Measurements from ENCODE around the gene TSKU.
A peak's percentile ranks its signal among the peaks of the same experiment; 100 is the strongest.

TSKU gene

DNA sequence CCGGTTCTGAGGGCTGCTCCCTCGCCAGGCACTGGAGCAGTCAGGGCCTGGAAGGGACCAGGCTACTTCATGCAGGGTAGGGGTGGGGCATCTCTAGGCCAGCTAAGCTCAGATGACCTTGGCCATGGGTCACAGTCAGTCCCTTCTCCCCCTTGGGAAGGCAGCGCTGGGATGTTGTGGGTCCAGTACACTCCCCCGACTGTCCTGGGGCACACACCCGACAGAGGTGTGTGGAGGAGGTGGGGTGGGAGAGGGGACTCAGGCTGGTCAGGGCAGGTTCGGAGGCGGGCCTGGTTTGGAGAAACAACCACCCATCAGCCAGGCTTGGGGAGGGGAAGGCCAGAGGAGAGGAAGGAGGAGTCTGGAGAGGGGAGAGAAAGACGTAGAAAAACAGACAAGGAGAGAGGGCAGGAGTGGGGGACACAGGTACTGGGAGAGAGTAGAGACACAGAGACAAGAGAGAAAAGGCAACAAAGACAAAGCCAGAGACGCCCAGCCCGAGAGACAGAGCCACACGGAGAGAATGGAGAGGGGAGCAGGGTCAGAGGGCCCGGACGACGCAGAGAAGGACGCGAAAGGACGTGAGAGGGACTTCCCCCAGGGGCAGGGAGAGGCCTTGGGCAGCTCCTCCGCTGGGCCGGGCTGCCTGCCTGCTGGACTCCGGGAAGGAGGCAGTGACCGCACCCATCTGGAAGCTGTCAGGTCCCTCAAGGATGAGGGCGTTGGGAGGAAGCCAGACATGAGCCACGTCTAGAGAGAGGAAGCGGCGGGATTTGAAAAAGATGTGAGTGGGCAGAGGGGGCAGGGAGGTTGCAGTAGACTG, 30.6 kb upstream of the TSKU start:
- DNase-seq = no peak

DNA sequence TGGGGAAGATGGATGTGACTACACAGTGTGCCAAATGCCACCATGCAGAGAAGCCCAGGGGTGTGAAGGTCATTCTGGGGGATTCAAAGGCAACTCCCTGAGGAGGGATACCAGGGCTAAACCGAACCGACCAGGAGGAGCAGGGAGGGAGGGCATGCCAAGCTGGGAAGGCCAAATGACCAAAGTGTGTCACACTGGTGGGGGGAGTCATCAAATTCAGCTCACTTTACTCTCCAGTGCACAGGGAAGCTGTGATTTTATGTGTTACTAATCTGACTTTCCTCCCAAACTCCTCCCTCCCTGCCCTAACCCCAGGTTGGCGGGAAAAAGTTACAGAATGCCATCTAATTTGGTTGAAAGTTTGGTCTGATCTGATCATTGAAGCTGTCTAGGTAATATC, 29.7 kb upstream of the TSKU start:
- no peak for DNase-seq

- no peak for DNase-seq
These were observed 29.2 kb upstream of the TSKU start for GRCh38 chr11:76753950-76754349.

DNA sequence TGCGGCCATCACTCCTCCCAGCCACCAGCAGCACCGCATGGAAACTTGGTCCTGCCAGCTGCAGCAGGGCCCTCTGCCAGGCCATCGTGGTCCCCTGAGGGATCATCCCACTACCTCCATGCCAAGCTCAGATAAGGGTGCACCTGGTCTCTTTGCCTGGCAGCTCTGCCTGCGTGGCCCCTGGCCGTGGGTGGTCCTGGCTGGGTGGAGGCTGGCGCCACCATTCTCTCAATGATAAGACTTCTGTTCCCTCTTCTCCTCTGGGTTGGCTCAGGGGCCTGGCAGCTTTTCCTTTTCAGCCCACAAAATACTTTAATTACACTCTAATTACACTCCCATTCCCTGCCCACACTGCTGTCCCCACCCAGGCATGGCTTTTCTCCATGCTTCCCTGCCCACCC, 26.8 kb upstream of the TSKU start:
- DNase-seq = no peak

- DNase-seq = no peak
These were observed 24.8 kb upstream of the TSKU start for GRCh38 chr11:76758311-76758710.

GRCh38 chr11:76759092-76759491, 24.1 kb upstream of the TSKU start:
- no peak for DNase-seq

DNA sequence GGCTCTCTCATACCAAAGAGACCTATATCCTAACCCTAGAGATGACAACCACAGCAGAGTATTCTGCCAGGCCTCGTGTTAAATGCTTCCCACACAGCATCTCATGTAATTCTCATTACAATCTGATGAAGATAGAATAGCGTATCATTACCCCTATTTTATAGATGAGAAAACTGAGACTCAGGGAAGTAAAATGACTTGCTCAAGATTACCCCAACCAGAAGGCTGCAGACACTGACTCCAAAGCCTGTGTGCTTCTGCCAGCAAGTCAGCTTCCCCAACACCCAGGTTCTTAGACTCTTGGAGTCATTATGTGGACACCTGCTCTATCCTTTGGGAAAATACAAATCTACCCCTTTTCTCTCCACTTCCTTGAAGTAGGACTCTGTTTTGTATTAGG, 23.6 kb upstream of the TSKU start:
- DNase-seq = no peak

- no peak for DNase-seq
These were observed 22.9 kb upstream of the TSKU start for GRCh38 chr11:76760236-76760635.

GRCh38 chr11:76761718-76762355, 21.3 kb upstream of the TSKU start:
- no peak for DNase-seq

DNA sequence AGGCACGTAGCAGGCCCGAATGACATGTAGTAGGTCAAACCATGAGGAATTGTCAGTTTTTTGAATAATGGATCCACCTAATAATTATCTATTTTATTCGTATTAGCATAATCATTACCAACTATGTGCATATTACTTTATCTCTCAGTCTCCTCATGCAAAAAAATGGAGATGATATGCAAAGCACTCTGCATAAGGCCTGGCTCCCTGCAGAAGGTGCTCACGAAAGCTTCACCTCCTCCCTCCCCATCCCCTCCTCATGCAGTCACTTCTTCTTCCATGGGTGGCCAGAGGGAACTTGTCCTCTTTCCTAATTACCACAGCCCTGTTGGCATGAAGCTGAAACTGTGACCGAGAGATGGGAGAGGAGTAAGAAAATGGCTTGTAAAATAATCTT, 20.8 kb upstream of the TSKU start:
- DNase-seq = no peak

- DNase-seq = no peak
These were observed 20.1 kb upstream of the TSKU start for GRCh38 chr11:76762867-76763572.

DNA sequence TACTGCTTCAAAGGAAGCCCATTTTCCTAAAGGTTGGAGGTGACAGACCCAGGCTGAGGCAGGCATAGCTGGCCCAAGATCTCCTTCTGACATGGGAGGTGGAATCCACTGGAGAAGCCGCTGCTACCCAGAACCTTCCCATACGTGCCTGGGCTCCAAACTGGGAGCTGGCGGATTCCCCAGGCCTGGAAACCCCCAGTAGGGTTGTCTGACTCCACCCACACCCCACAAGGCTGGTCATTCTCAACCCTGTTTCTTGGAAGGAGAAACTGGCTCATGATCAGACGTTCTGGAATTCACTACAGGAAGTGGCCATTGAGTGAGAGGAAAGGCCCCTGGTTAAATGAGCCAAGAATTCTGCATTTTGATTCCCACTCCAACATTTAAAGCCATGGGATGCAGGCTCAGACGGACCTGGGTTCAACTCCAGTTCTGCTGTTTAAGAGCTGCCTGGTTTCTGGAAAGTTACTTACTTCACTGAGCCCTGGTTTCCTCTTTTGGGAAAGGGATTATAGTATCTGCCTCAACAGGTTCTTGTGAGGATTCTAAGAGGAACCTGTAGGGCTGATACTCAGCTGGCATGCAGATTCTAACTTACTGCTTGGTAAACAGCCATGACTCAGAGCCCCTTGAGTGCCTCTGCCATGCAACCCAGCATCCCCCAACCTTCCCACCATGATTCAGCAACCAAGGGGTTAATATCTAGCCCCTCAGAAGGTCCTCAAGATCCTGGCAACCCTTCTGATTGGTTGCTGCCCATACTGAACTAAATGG, 19.4 kb upstream of the TSKU start:
- DNase-seq = no peak

- no peak for DNase-seq
These were observed 18.1 kb upstream of the TSKU start for GRCh38 chr11:76764941-76765665.

GRCh38 chr11:76765863-76766350, 17.2 kb upstream of the TSKU start:
- no peak for DNase-seq

DNA sequence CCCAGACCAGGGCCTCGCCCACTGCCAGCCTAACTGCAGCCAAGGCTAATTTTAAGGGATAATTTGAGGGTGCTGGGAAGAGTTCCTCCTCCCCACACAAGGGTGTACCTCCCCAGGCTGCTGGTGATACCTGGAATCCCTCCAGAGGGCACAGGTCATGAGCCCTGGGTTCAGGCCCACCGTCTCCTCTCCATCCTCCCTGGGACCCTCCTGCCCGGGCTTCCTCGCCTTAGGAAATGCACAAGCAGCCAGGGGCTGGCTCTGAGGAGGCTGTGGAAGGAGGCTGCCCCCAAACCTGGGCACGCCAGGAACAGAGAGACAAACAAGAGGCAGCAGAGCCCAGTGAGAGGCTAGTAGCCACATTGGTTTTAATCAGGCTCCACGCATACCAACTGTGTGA, 16.6 kb upstream of the TSKU start:
- no peak for DNase-seq

DNA sequence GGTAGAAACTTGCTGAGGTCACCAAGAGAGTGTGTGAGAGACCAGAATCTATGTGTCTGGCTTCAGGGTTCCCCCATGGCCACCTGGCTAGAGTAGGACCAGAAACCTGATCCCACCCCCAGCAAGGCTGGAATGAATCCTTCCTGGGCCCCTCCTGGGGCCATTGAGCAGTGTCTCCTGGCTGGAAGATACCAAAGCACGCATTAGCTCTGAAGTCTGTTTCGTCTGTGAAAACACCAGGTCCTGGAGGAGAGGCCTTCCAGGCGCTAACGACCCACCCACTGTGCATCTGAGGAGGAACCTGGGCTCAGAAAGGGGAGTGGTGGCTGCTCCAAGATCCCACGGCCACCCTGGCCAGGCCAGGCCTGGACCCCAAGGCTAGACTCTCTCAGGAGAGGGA, 15.5 kb upstream of the TSKU start:
- no peak for DNase-seq

DNA sequence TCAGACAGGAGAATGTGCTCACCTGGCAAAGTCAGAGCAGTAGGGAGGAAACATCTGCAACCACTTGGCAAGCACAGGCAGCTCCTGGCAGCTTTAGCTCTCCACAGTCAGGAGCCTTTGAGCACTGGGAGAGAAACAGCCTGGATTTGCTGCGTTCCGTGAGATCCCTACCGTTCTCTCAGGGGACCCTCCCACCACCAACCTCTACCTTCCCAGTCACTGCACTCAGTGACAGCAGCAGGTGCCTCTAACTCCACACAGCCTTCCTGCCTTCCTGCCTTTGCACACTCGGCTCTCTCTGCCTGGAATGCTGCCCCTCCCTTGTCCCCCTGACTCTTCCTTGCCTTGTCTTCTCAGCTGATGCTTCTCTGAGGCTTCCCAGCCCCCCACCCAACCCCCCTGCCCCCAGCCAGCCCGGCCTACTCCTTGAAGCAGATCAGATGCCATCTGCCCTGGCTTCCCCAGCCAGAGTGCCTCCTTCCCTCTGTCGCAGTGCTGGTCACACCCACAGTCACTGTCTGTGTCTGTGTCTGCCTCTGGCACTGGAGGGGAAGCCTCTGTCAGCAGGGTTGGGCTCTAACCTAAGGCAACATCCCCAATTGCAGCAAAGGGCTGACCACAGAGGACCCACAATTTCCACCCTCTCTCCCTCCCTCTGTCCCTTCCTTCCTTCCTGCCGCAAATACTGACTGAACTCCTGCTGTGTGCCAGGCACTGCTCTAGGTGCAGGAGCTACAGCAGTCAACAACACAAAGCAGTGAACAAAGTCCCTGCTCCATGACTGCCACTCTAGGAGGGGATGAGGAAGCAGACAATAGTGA, 14.9 kb upstream of the TSKU start:
- DNase-seq = peak; percentile 26 to 48

DNA sequence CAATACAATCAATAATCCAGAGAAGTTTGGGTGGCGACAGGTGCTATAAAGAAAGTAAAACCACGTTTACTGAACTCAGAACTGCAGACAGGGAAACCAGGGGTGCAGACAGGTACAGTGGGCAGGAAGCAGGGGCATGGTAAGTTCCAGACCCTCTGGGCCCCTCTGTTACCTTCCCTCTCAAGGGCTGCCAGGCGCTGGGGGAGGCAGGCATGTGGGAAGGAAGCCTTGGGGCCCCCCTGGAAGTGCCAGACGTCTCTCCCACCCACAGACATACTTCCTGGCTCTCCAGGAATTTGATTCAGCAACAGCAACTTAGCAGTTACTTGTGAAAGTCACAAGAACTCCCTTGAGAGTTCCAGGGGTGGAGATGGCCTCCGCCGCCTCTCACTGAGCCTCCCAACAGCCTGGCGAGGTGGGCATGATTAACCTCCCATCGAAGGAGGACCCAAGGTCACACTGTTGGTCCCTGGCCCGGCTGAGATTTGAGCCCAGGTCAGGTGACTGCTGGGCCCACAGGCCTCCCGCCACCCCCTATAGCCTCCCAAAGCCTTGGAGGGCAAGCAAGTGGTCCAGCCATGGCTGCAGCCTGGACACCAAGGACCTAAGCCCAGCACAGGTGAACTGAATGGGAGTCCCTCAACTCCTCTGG, 14.1 kb upstream of the TSKU start:
- no peak for DNase-seq

DNA sequence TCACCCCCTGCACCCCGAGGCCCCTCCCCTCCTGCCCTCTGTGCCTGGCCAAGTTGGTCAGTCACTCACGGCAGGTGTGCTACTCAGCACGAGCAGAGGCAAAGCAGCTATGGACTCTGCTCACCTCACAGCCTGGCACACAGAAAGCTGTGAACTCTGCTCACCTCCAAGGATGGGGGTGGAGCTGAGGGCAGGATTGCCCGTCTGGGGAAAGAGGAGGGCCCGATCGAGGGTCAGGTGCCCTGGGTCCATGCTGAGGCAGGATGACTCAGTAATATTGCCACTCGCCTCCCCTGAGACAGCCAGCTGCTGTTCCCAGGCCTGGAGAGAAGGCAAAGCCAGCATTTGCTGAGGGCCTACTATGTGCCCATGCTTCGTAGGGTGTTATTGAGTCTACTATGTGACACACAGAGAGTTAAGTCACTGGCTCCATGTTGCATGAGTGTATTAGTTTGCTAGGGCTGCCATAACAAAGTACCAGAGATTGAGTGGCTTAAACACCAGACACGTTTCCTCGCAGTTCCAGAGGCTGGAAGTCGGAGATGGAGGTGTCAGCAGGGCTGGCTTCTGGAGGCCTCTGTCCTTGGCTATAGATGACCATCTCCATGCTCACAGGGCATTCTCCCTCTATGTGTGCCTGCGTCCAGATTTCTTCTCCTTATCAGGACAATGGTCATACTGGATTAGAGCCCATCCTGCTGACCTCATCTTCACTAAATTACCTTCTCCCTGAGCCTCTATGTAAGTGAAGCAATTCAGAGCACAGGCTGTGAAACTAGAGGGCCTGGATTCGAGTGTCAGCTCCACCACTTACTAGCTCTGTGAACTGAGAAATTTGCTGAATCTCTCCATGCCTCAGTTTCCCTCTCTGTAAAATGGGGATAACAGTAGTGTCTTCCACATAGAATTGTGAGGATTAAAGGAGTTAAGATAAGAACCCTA, 13.2 kb upstream of the TSKU start:
- DNase-seq = peak; percentile 30 to 69
